NK-92 (cell line): ENCODE results near the gene GRIN2A.

Experiments used
- DNase-seq: peaks from one replicate; lab custom pipeline; 2025; ENCODE audit not compliant: unreplicated experiment; lab: John Stamatoyannopoulos, UW

GRIN2A gene

DNA sequence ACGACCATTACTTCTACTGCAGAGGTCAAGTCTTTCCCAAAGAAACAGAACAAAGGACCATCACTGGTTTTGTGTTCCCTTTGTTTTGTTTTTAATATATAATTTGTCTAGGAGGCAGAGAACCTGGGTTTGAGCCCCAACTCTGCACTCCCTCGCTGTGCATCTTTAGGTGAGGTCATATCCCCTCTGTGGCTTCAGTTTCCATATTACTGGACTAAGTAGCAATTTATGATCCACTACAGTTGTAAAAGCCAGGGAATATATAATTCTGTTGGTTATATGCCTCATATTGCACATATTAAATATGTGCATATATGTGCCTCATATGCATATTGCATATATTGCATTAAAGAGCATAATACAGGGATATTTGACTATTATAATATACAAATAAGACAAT, 392.0 kb downstream of the GRIN2A start:
- DNase-seq: no peak

GRCh38 chr16:9787717-9788116, 394.5 kb downstream of the GRIN2A start:
- no peak for DNase-seq

DNA sequence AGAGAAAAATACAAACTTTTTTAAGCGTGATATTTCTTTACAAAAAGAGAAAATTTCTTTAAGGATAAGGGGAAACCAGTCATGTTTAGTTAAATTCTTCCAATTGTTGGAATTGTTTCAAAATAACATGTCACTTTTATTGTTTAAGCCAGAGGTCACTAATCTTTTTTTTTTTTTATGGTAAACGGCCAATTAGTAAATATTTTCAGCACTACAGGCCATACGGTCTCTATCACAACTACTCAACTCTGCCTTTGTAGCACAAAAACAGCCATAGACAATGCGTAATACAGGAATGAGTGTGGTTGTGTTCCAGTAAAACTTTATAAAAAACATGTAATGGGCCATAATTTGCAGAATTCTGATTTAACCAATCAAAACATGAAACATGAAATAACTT, 401.4 kb downstream of the GRIN2A start:
- no peak for DNase-seq

DNA sequence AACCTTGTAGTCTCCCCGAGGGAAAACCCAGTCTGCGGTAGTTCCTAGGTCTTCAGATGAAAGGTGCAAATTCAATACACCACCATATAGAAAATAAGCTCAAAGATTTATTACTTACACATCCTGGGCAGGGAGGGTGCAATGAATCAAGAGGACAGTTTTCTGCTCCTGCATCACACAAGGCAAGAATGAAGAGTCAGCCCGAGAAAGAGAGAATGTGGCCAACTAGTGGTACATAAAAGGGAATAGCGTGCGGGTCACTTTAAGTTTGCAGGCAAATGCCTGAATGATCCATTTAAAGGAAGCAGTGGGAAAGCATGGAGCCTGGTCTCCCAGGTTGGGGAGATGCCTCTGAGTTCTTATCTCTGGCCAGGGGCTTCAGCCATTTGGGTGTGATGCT, 403.4 kb downstream of the GRIN2A start:
- DNase-seq: no peak

DNA sequence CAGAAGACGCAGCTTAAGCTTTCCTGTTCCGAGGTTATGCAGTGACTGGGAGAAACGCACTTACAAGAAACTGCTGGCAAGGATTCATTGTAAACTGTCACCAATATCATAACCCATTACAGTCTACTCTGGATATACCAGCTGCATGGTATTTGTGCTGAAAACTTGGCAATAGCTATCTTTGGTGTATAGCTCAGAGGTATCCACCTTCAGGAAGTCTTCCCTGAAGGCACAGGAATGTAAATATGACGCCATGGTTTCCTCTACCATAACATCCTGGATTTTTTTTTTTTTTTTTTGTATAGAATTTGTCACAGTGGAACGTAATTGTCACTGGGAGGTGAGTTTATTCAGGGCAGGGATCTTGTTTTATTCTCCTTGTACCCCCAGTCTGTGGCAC, 406.2 kb downstream of the GRIN2A start:
- no peak for DNase-seq

GRCh38 chr16:9773289-9773688, 408.9 kb downstream of the GRIN2A start:
- no peak for DNase-seq

DNA sequence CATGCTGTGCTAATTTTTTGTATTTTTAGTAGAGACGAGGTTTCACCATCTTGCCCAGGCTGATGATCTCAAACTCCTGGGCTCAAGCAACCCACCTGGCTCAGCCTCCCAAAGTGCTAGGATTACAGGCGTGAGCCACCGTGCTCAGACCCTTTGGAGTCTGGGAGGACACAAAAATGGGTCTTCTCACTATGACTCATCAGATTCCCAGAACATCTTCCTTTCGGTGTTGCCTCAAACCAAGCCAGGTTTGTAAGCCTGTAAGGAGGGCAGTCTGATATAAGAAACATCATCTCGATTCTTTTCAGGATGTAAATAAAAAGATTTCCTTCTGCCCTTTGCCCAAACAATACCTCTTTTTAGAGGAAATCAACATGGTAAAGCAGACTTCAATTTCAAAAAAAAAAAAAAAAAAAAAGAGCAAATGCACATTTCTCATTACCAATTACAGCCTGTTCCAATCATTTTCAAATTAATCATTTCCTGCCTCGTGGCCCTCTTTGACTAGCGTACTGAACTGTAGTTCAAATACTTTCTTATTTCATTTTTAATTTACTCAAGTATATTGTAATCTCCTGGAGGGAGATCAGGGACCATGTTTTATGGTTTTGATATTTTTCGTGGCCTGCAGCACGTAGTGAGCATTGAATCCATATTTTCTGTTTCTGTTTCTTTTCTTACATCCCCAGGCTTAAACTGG, 409.6 kb downstream of the GRIN2A start:
- DNase-seq: no peak

DNA sequence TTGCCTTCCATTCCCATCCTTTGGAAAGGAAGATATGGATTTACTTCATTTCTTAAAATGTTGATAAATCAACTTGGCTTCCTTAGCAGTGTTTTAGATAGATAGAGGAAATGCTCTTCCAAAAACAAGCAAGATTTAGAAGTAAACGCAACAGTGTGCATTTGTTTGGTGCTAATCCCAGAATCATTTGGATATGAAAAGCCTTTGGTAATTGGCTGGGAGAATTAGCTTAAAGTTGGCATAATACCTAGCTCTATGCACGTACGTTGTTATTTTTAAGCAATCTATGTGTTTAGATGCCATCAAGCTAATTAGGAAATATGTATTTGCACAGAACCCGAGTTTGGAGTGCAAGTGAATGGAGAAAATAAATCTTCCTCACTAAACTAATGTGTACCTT, 415.3 kb downstream of the GRIN2A start:
- no peak for DNase-seq

DNA sequence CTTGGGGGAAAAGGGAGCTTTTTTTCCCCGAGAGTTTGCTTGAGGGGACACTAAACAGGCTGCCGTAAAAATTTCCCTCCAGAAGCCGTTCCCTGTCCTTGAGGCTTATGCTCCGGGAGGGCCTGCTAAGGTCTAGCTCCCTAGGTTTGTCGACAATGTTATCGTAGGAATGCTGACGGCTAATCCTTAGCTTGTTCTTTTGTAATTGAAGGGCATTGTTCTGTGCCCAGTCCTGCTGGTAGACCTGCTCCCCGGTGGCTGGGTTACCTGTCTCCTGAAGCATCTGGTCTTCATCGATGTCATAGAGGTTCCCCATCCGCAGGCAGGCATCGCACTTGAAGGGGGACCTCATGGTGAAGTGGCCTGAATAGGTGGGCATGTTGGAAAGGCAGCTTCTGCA, 418.7 kb downstream of the GRIN2A start:
- no peak for DNase-seq

GRCh38 chr16:9761870-9762269, 420.4 kb downstream of the GRIN2A start:
- no peak for DNase-seq

DNA sequence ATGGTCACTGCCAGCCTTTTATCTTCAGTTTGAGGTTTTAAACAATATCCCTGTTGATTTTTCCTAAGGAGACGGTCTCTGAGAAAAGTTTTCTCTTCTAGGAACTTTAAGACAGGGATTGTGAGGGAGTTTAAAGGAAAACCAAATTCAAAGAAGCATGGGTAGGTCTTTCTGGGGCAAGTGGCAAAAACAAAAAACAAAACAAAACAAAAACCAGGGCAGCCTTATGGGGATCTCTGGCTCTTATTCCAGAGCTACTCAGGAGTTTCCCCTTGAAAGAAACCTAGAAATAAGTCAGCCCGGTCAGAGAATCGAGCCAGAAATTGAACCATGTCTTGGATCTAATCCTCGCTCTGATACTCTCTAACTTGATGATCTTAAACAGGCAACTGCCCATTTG, 424.5 kb downstream of the GRIN2A start:
- DNase-seq: no peak

DNA sequence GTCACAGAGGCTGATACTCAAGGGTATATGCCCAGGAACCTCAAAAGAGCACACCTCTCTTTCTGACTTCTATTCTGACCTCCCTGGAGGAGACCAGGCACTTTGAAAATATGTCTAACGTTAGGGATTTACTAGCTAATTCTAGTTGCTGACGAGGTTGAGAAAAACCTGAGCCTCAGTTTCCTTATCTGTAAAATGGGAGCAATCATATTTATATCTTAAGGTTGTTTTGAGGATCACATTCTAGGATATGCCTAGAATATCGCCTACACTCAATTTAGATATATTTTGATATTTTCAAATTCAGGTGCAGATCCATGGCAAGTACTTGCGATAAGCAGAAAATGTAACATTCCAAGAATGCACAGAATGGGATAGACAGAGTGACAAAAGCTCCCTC, 425.8 kb downstream of the GRIN2A start:
- DNase-seq: no peak

DNA sequence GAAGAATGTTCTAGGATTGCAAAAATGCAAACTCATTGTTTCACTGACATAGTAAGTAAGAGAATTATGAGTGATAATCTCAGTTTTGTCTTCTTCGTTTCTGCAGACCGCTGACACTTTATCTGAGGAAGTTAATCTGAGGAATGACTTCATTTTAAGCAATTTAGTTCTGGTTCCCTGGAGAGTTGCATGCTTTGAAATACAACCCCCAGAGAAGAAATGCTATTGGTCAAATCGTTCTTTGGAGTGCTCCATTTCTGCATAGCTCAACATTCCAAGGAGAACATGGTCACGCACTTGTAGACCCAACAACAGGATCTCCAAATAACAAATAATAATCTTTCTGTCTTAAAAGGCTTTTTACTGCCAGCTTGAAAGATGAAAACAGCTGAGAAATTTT, 427.1 kb downstream of the GRIN2A start:
- no peak for DNase-seq

GRCh38 chr16:9741776-9742175, 440.5 kb downstream of the GRIN2A start:
- DNase-seq: no peak

- no peak for DNase-seq
These were observed 442.9 kb downstream of the GRIN2A start for GRCh38 chr16:9739301-9739700.

- DNase-seq: no peak
These were observed 443.5 kb downstream of the GRIN2A start for GRCh38 chr16:9738690-9739089.

DNA sequence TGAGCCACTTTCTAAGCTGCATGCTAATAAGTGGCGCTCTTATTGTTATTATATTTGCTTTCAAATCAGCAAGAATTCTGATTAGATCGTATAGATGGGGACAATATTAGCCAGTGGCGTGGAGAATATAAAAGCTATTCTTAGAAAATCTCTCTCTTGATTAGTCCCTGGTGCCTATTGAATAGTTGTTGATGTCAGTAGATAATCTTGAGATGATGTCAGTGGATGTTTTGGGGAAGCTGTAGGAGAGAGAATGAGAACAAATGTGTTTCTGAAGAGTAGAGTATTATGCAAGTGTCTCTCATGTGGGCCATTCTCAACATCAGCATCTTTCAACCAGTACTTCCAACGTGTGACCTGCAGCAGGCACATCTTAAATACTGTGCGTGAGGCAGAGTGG, 445.7 kb downstream of the GRIN2A start:
- DNase-seq: no peak

- no peak for DNase-seq
These were observed 459.1 kb downstream of the GRIN2A start for GRCh38 chr16:9723136-9723535.

- no peak for DNase-seq
These were observed 468.3 kb downstream of the GRIN2A start for GRCh38 chr16:9713907-9714306.

- no peak for DNase-seq
These were observed 469.1 kb downstream of the GRIN2A start for GRCh38 chr16:9713156-9713555.

- DNase-seq: no peak
These were observed 473.1 kb downstream of the GRIN2A start for GRCh38 chr16:9708972-9709620.

GRCh38 chr16:9706217-9706836, 475.9 kb downstream of the GRIN2A start:
- DNase-seq: no peak

- DNase-seq: no peak
These were observed 478.5 kb downstream of the GRIN2A start for GRCh38 chr16:9703731-9704130.
